ENCODE data around the gene OLFM2.

DNA sequence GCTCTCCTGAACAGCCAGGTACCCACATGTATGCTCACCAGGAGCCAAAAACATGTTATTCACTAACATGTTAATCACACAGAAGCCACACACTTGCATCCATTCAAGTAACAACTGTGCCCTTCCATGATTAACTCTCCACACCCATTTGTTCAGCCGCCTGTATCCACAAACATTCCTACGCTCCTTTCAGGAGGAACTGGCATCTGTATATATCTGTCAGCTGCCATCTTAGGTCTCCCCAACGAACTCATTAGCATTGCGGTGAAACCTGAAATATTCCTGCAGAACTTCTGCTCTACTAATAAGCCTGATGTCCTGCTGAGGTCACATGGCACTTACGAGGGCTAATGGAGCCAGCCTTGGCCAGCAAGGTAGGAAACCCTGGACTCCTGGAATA lies 33.0 kb downstream of the OLFM2 start:
- TF ChIP-seq, protein P1, sequence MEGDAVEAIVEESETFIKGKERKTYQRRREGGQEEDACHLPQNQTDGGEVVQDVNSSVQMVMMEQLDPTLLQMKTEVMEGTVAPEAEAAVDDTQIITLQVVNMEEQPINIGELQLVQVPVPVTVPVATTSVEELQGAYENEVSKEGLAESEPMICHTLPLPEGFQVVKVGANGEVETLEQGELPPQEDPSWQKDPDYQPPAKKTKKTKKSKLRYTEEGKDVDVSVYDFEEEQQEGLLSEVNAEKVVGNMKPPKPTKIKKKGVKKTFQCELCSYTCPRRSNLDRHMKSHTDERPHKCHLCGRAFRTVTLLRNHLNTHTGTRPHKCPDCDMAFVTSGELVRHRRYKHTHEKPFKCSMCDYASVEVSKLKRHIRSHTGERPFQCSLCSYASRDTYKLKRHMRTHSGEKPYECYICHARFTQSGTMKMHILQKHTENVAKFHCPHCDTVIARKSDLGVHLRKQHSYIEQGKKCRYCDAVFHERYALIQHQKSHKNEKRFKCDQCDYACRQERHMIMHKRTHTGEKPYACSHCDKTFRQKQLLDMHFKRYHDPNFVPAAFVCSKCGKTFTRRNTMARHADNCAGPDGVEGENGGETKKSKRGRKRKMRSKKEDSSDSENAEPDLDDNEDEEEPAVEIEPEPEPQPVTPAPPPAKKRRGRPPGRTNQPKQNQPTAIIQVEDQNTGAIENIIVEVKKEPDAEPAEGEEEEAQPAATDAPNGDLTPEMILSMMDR (IDR thresholded peaks at IDR 0.05) = no peak
- no peak for TF ChIP-seq POLR2A (IDR thresholded peaks at IDR 0.05)
